HCT116 (cell line): ENCODE results near the gene ZNF425. TPM values are rescaled to one million over a fixed set of nuclear protein-coding genes. Genes with fewer than 3 reads are reported as not detected.

Experiments used
- ATAC-seq: fragments of 200-7000 bp; cut with Tn5 transposase; 2 replicates; pipeline ENCODE4 v1.9.1; 2020; ENCODE audit warnings: mild to moderate bottlenecking, moderate library complexity
- BruUV-seq: library from RNA; stranded (reverse); fragments of 400-500 nt; replicated peaks from 2 replicates; lab custom pipeline; 2021; lab: Mats Ljungman, UMichigan
- CTCF ChIA-PET: fragments of 300-600 bp; sonication (Branson Sonifier 250); formaldehyde crosslinking; loops from one replicate; lab custom pipeline; 2021; ENCODE audit warnings: antibody characterized with exemption; lab: Charles Lee
- POLR2A ChIA-PET: fragments of 300-600, 350-600 bp; sonication (Branson Sonifier 250); formaldehyde crosslinking; loops from one replicate; lab custom pipeline; 2021; ENCODE audit warnings: antibody characterized with exemption; lab: Charles Lee
- RAD21 ChIA-PET, 2 experiments: fragments of 300-600 bp; sonication (Branson Sonifier 250); formaldehyde crosslinking; loops; one replicate each; lab custom pipeline; 2023; ENCODE audit warnings: low total read pairs in 2 of 2; ENCODE audit not compliant: uncharacterized antibody in 2 of 2, unreplicated experiment in 2 of 2, low non-redundant PET in 1 of 2; lab: Charles Lee
- DNase-seq: peaks from one replicate; pipeline ENCODE4 v3.0.0-alpha.2; 2010; ENCODE audit warnings: low read depth, low spot score
- H2AFZ ChIP-seq: fragments of 200-600 bp; shearing (Covaris generic), sonication (generic); 2 replicates; pipeline ENCODE4 v1.6.1; 2017; ENCODE audit warnings: low read depth, mixed run types, mixed read lengths, antibody characterized with exemption, low read length; ENCODE audit not compliant: poor library complexity, severe bottlenecking
- H3K27ac ChIP-seq: 2 replicates; pipeline ENCODE4 v1.5.1; 2012; ENCODE audit warnings: low read depth, low read length
- H3K27me3 ChIP-seq: fragments of 200-600 bp; sonication (generic); 2 replicates; pipeline ENCODE4 v1.6.1; 2016; ENCODE audit warnings: mixed run types, low read length, mixed read lengths; ENCODE audit not compliant: insufficient read depth
- H3K36me3 ChIP-seq, 2 experiments: fragments of 200-500 bp in 1 of 2; fragments of 200-600 bp in 1 of 2; sonication (Bioruptor generic) in 1 of 2; sonication (generic) in 1 of 2; 2 replicates each; pipeline versions ENCODE4 v1.5.1 to v1.6.1; 2014 to 2016; ENCODE audit warnings: low read length in 2 of 2, inconsistent platforms in 1 of 2, mixed read lengths in 1 of 2, mixed run types in 1 of 2; ENCODE audit not compliant: insufficient read depth in 2 of 2, control insufficient read depth in 1 of 2
- H3K4me1 ChIP-seq, 2 experiments: fragments of 200-600 bp in 1 of 2; sonication (generic) in 1 of 2; 2 replicates each; pipeline versions ENCODE4 v1.5.1 to v1.6.1; 2012 to 2017; ENCODE audit warnings: low read length in 2 of 2, inconsistent platforms in 1 of 2, mild to moderate bottlenecking in 1 of 2, mixed read lengths in 1 of 2, mixed run types in 1 of 2, moderate library complexity in 1 of 2; ENCODE audit not compliant: insufficient read depth in 2 of 2, control insufficient read depth in 1 of 2
- H3K4me2 ChIP-seq: fragments of 200-600 bp; sonication (generic); 2 replicates; pipeline ENCODE4 v1.6.1; 2017; ENCODE audit warnings: mixed run types, low read length, mixed read lengths
- H3K4me3 ChIP-seq, 2 experiments: fragments of 200-600 bp in 1 of 2; sonication (generic) in 1 of 2; replicated peaks in 1 of 2; 2 replicates each; pipeline ENCODE4 v1.5.1; 2011 to 2016; ENCODE audit warnings: low read length in 2 of 2, control low read depth in 1 of 2, low read depth in 1 of 2, mild to moderate bottlenecking in 1 of 2, mixed read lengths in 1 of 2, mixed run types in 1 of 2
- H3K79me2 ChIP-seq: fragments of 200-600 bp; sonication (generic); 2 replicates; pipeline ENCODE4 v1.6.1; 2017; ENCODE audit warnings: mild to moderate bottlenecking, mixed run types, low read length, moderate library complexity, mixed read lengths; ENCODE audit not compliant: insufficient read depth
- H3K9ac ChIP-seq: fragments of 200-600 bp; sonication (generic); 2 replicates; pipeline ENCODE4 v1.6.1; 2016; ENCODE audit warnings: low read length, mixed read lengths
- H3K9me2 ChIP-seq: fragments of 200-600 bp; sonication (generic), shearing (Covaris generic); 2 replicates; pipeline ENCODE4 v1.6.1; 2017; ENCODE audit warnings: mixed run types, mild to moderate bottlenecking, moderate library complexity; ENCODE audit not compliant: insufficient read depth
- H3K9me3 ChIP-seq, 2 experiments: fragments of 200-500 bp in 1 of 2; fragments of 200-600 bp in 1 of 2; sonication (Bioruptor generic) in 1 of 2; sonication (generic) in 1 of 2; 2 replicates each; pipeline ENCODE4 v1.6.1; 2014 to 2017; ENCODE audit warnings: low read length in 2 of 2, mixed read lengths in 2 of 2, inconsistent platforms in 1 of 2, low read depth in 1 of 2, mild to moderate bottlenecking in 1 of 2, mixed run types in 1 of 2, moderate library complexity in 1 of 2; ENCODE audit not compliant: control insufficient read depth in 1 of 2, insufficient read depth in 1 of 2
- H4K20me1 ChIP-seq: fragments of 200-600 bp; sonication (generic), shearing (Covaris generic); 2 replicates; pipeline ENCODE4 v1.6.1; 2017; ENCODE audit warnings: mixed run types, mild to moderate bottlenecking, moderate library complexity; ENCODE audit not compliant: insufficient read depth
- CBX3 ChIP-seq: IDR thresholded peaks from 2 replicates; pipeline ENCODE4 v1.6.1; 2012; ENCODE audit warnings: low read depth
- EGR1 ChIP-seq: IDR thresholded peaks from 2 replicates; pipeline ENCODE4 v1.6.1; 2012; ENCODE audit warnings: low read depth
- ELF1 ChIP-seq: IDR thresholded peaks from 2 replicates; pipeline ENCODE4 v1.6.1; 2012; ENCODE audit warnings: low read depth, borderline replicate concordance
- EZH2 ChIP-seq: fragments of 200-600 bp; sonication (generic); IDR thresholded peaks from 2 replicates; pipeline ENCODE4 v1.6.1; 2017; ENCODE audit warnings: antibody characterized with exemption, mixed run types
- MAX ChIP-seq: IDR thresholded peaks from 2 replicates; pipeline ENCODE4 v1.6.1; 2012
- POLR2A ChIP-seq: IDR thresholded peaks from 2 replicates; pipeline ENCODE4 v1.7.0; 2011; ENCODE audit warnings: borderline replicate concordance; ENCODE audit not compliant: insufficient read depth, insufficient read length; ENCODE audit errors: extremely low read depth
- POLR2AphosphoS5 ChIP-seq: IDR thresholded peaks from 2 replicates; pipeline ENCODE4 v1.6.1; 2011; ENCODE audit warnings: mild to moderate bottlenecking, low read depth, low read length, moderate library complexity
- RAD21 ChIP-seq: IDR thresholded peaks from 2 replicates; pipeline ENCODE4 v1.6.1; 2012; ENCODE audit warnings: low read depth, mild to moderate bottlenecking
- REST ChIP-seq: IDR thresholded peaks from 2 replicates; pipeline ENCODE4 v1.6.1; 2012; ENCODE audit warnings: low read depth
- SP1 ChIP-seq: IDR thresholded peaks from 2 replicates; pipeline ENCODE4 v1.6.1; 2012; ENCODE audit warnings: low read depth
- SRF ChIP-seq: IDR thresholded peaks from 2 replicates; pipeline ENCODE4 v1.6.1; 2012; ENCODE audit warnings: low read depth
- TCF7L2 ChIP-seq: IDR thresholded peaks from 2 replicates; pipeline ENCODE4 v1.7.0; 2011; ENCODE audit warnings: borderline replicate concordance, inconsistent platforms; ENCODE audit not compliant: insufficient read depth, insufficient read length; ENCODE audit errors: extremely low read depth
- YY1 ChIP-seq: IDR thresholded peaks from 2 replicates; pipeline ENCODE4 v1.6.1; 2011; ENCODE audit warnings: low read length, low read depth, moderate library complexity, mild to moderate bottlenecking; ENCODE audit not compliant: insufficient replicate concordance; ENCODE audit errors: extremely low read depth
- intact Hi-C: fragments of 100-400 bp; cut with micrococcal nuclease; formaldehyde crosslinking; loops from 2 replicates; pipeline ENCODE4 v1.10.0; 2022
- total RNA-seq: library from RNA; stranded (reverse); gene quantifications from one replicate; pipeline ENCODE4 v1.2.1, GENCODE V29; 2021; ENCODE audit not compliant: unreplicated experiment

The ZNF425 gene
- total RNA-seq, 1 experiment from 2014 or later, result 2.1 TPM

GRCh38 chr7:149090397-149091195, 35.5 kb downstream of the ZNF425 start, which contains the start of gene ZNF786 (continued):
- TF ChIP-seq TCF7L2, result peak; percentile 37
- TF ChIP-seq MAX, result peak; percentile 65
- TF ChIP-seq CBX3, result no peak; the same call in 1 of the 2 replicates
- TF ChIP-seq REST, result no peak
- peak; percentile 99 for TF ChIP-seq EGR1
- TF ChIP-seq SRF, result no peak

GRCh38 chr7:149087376-149087775, 38.7 kb downstream of the ZNF425 start:
- H3K4me3 ChIP-seq, result no peak overlapping the region
- H3K79me2 ChIP-seq, result peaks cover 43% of the 10 kb centered on the region
- no peak overlapping the region for H3K9ac ChIP-seq
- DNase-seq (no peak), ATAC-seq (no peak)
- H2AFZ ChIP-seq, result no peak overlapping the region
- H3K9me2 ChIP-seq, result no peaks in the 10 kb centered on the region
- H3K9me3 ChIP-seq, result no peaks in the 10 kb centered on the region
- ChIA-PET RAD21 (no interaction called here), CTCF (no interaction called here), POLR2A (no interaction called here)
- TF ChIP-seq SRF, result no peak
- TF ChIP-seq SP1, result no peak
- TF ChIP-seq ELF1, result no peak
- no peak for TF ChIP-seq TCF7L2
- TF ChIP-seq POLR2AphosphoS5, result no peak
- no peak for TF ChIP-seq RAD21
- no peak for TF ChIP-seq POLR2A
- no peak for TF ChIP-seq EZH2
- no peak for TF ChIP-seq CBX3
- no peak for TF ChIP-seq REST
- no peak for TF ChIP-seq YY1
- no peaks in the 10 kb centered on the region for H3K36me3 ChIP-seq
- no peaks in the 10 kb centered on the region for H4K20me1 ChIP-seq
- H3K27ac ChIP-seq, result no peak overlapping the region
- BruUV-seq, result no TSS peak
- intact Hi-C loops, result no loop called here
- H3K27me3 ChIP-seq, result no peaks in the 10 kb centered on the region
- peaks cover 2 to 17% of the 10 kb centered on the region in 2 experiments; a peak in 1 of 4 replicates for H3K4me1 ChIP-seq
- no peak overlapping the region for H3K4me2 ChIP-seq
